Mucosa of rectum (tissue), 2 donors: ENCODE measurements around the gene SLCO4A1.

Experiments used
- H3K27ac ChIP-seq, 2 donors: one replicate each; pipeline ENCODE4 v1.7.0; 2013; ENCODE audit warnings: inconsistent platforms in 2 of 2, low read depth in 2 of 2, low read length in 2 of 2
- H3K27me3 ChIP-seq, 2 donors: one replicate each; pipeline ENCODE4 v1.7.0; 2013; ENCODE audit warnings: low read length in 2 of 2; ENCODE audit not compliant: control insufficient read depth in 2 of 2, insufficient read depth in 2 of 2
- H3K36me3 ChIP-seq, 2 donors: one replicate each; pipeline ENCODE4 v1.7.0; 2013; ENCODE audit warnings: low read length in 2 of 2; ENCODE audit not compliant: control insufficient read depth in 2 of 2, insufficient read depth in 2 of 2
- H3K4me1 ChIP-seq, 2 donors: one replicate each; pipeline ENCODE4 v1.7.0; 2013; ENCODE audit warnings: low read length in 2 of 2, mild to moderate bottlenecking in 1 of 2; ENCODE audit not compliant: control insufficient read depth in 2 of 2, insufficient read depth in 2 of 2
- H3K4me3 ChIP-seq, 2 donors: one replicate each; pipeline ENCODE4 v1.7.0; 2013; ENCODE audit warnings: low read length in 2 of 2
- H3K9ac ChIP-seq, 2 donors: one replicate each; pipeline ENCODE4 v1.7.0; 2013; ENCODE audit warnings: low read length in 2 of 2, low read depth in 1 of 2, mild to moderate bottlenecking in 1 of 2
- H3K9me3 ChIP-seq, 2 donors: one replicate each; pipeline ENCODE4 v1.7.0; 2013; ENCODE audit warnings: low read length in 2 of 2; ENCODE audit not compliant: control insufficient read depth in 2 of 2
- donor health status: healthy.
- donor health status: Normal muscosa, but diverticular disease.

SLCO4A1 gene

DNA sequence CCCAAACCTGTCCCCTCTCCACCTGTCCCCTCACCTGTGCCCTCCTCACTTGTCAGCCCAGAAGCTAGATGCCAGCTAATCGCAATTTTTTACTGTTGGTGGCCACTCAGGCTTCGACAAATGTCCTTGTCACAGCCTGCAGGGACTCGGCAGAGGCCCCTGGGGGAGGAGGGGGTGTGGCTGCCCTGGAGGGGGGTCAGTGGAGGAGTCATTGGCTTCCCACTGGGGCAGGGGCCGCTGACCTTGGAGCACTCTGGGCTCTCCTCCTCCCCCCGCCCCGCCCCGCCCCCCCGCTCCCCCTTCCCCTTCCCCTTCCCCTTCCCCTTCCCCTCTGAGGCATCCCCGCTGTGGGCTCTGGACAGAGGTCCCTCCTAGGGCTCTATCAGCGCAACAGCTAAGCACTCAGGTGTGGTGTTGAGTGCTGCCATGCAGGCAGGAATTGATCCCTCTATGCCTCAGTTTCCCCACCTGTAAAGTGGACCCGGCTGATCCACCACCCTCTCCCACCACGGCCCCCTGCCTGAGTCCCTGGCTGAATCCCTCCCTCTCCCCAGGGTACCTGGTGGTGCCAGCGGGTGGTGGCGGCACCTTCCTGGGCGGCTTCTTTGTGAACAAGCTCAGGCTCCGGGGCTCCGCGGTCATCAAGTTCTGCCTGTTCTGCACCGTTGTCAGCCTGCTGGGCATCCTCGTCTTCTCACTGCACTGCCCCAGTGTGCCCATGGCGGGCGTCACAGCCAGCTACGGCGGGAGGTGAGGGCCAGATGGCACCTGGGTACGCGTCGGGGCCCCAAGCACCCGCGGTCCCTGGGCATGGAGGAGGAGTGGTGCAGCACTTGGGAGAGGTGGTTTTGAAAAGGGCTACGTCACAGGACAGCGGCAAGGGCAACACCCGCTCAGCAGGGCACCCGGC is 23.8 kb downstream of the SLCO4A1 start:
- peak overlapping the region; percentile 5 to 56 for H3K9ac ChIP-seq
- no peaks in the 10 kb centered on the region for H3K36me3 ChIP-seq
- no peaks in the 10 kb centered on the region for H3K9me3 ChIP-seq
- H3K4me3 ChIP-seq = no peak overlapping the region
- H3K4me1 ChIP-seq = peaks cover 19 to 23% of the 10 kb centered on the region in 2 donors
- H3K27ac ChIP-seq = peak overlapping the region; percentile 67 to 73
- no peaks in the 10 kb centered on the region for H3K27me3 ChIP-seq

DNA sequence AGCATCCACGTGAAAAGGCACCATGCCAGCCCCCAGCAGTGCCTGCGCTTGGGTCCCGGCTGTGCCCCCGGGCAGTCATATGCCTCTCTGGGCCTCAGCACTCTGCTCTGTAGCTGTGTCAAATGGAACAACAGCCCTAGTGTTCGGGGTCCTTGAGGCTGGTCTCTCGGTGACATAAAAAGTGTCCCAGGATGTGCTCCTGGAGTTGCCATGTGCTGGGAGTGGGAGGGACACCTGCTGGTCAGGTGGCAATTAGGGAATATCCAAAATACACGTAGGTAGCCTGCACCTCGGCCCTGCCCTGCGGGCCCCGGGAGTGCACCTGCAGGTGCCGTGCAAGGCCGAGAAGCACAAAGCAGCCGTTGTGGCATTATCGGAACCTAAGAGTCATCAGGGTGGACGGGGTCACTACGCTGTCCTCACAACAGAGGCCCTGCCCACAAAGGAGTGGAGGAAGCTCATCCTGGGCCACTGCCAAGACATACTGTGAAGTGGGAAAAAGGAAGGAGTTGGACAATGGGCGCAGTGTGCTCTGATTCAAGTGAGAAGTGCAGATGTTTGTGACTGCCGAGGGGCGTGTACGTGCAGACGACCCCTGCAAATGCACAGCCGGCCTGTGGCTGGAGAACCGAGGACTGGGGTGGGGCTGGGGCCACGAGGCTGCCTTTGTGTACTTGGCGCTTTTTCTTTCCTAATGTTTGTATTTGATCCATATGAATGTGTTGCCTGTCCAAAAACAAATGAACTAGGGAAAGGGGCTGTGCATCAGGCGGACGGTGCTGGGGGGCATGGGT is 24.6 kb downstream of the SLCO4A1 start:
- Histone ChIP-seq H3K9me3 (no peaks in the 10 kb centered on the region), H3K4me1 (peaks cover 19 to 23% of the 10 kb centered on the region in 2 donors), H3K36me3 (no peaks in the 10 kb centered on the region), H3K27me3 (no peaks in the 10 kb centered on the region), H3K9ac (peak overlapping the region; percentile 52 to 57), H3K27ac (peak overlapping the region; percentile 67 to 73), H3K4me3 (no peak overlapping the region)

DNA sequence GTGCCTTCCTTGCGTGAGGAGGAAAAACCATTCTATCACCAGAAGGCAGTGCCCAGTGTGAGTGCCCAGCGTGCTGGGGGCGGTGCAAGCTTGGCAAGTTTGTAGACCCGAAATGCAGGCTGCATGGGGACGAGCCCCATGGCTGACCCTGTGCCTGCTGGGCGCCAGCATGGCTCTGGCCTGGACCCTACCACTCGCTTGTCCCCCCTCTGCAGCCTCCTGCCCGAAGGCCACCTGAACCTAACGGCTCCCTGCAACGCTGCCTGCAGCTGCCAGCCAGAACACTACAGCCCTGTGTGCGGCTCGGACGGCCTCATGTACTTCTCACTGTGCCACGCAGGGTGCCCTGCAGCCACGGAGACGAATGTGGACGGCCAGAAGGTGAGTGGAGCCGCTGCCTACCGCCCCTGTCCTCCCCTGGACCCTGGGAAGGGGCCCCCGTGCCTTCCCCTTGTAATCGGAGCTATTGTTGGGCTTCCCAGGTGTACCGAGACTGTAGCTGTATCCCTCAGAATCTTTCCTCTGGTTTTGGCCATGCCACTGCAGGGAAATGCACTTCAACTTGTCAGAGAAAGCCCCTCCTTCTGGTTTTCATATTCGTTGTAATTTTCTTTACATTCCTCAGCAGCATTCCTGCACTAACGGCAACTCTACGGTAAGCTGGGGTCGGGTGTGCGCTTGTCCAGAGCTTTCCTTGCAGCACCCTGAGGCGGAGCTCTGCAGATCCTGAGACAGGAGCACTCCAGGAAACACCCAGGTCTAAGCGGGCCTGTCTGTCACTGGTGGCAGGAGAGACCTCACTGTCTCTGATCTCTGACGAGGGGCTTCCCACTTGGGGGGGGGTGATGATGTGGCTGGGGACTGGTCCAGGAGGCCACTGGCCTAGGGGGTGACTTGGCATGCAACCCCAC is 25.5 kb downstream of the SLCO4A1 start:
- Histone ChIP-seq H3K4me1 (peaks cover 19 to 23% of the 10 kb centered on the region in 2 donors), H3K4me3 (no peak overlapping the region), H3K9ac (peak overlapping the region; percentile 52 to 57), H3K27me3 (no peaks in the 10 kb centered on the region), H3K27ac (peak overlapping the region; percentile 36 to 67), H3K9me3 (no peaks in the 10 kb centered on the region), H3K36me3 (peaks cover 0 to 2% of the 10 kb centered on the region in 2 donors)

DNA sequence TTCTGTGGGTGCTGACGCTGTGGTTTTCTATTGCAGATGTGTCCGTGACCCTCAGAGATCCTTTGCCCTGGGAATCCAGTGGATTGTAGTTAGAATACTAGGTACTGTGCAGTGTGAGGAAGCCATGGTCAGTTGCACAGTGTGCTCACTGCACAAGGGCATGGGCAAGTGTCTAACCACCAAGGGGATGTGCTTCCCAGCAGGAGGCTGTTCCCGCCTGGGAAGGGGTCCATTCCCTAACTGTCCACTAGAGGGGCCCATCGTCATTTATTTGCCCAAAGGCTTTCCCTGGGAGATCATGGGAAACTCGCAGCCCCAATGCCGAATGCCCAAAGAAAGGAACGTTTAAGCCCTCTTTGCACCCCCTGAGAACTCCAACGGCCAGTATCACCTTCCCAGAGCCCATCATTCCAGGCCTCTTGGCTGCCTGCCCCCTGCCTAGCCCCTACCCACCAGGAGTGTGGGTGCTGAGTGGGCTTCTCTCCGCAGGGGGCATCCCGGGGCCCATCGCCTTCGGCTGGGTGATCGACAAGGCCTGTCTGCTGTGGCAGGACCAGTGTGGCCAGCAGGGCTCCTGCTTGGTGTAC is 26.2 kb downstream of the SLCO4A1 start:
- no peak overlapping the region for H3K27ac ChIP-seq
- H3K4me3 ChIP-seq = no peak overlapping the region
- no peak overlapping the region for H3K9ac ChIP-seq
- peaks cover 19 to 23% of the 10 kb centered on the region in 2 donors for H3K4me1 ChIP-seq
- H3K27me3 ChIP-seq = no peaks in the 10 kb centered on the region
- H3K9me3 ChIP-seq = no peaks in the 10 kb centered on the region
- peaks cover 0 to 2% of the 10 kb centered on the region in 2 donors for H3K36me3 ChIP-seq

DNA sequence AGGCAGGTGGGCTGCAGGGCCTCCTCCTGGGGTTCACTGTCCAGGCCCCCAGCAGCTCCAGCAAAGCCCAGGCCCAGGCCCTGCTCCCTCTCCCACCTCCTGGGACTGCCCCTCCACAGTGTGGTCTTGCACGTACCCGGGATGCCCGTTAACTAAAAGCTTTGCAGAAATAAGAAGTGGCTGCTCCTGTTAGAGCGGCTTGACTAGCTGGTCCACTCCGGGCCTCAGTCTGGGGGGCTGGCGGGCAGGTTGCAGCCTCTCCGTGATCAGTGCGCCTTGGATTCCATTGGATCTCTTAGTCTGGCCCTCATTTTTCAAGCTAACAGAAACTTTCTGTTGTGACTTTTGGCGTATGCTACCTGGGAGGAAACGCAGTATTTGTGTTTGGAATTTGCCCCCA is 26.9 kb downstream of the SLCO4A1 start:
- Histone ChIP-seq H3K4me1 (peaks cover 19 to 23% of the 10 kb centered on the region in 2 donors), H3K9me3 (no peaks in the 10 kb centered on the region), H3K4me3 (no peak overlapping the region), H3K9ac (no peak overlapping the region), H3K27ac (no peak overlapping the region), H3K27me3 (no peaks in the 10 kb centered on the region), H3K36me3 (peaks cover 0 to 2% of the 10 kb centered on the region in 2 donors)

DNA sequence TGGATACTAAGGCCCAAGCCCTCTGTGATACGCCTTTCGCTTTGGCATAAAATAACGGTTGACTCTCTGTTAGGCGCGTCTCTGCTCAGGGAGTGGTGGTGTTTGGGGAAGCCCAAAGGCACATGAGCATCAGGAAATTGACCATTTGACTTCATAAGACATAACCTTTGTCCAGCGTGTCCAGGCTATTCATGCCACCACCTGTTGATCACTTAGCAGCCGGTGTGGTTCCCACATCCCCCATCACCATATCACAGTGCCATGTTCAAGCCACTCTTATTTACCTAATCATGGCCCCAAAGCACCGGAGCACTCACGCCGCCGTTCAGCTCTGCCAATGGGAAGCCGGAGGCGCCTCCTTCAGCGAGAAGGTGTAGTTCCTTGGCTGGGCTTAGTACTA is 27.9 kb downstream of the SLCO4A1 start:
- peaks cover 0 to 2% of the 10 kb centered on the region in 2 donors for H3K36me3 ChIP-seq
- H3K27ac ChIP-seq = no peak overlapping the region
- peaks cover 19 to 23% of the 10 kb centered on the region in 2 donors for H3K4me1 ChIP-seq
- H3K4me3 ChIP-seq = no peak overlapping the region
- no peak overlapping the region for H3K9ac ChIP-seq
- no peaks in the 10 kb centered on the region for H3K9me3 ChIP-seq
- no peaks in the 10 kb centered on the region for H3K27me3 ChIP-seq

DNA sequence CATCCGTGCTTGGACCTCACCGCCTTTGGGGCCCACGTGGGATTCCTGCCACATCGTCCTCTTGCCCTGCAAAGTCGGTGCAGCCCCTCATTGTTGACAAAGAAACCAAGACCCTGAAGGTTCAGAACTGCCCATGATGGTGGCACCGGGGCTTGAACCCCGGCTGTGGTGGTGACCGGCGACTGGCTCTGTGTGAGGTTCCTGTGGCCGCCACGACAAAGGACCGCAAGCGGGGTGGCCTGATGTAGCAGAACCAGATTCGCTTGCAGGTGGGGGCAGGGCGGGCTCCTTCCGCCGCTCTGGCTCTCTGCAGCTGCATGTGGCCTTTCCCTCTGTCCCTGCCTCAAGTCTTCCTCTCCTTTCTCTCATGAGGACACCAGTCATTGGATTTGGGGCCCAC is 28.7 kb downstream of the SLCO4A1 start:
- no peaks in the 10 kb centered on the region for H3K9me3 ChIP-seq
- no peak overlapping the region for H3K27ac ChIP-seq
- H3K4me3 ChIP-seq = no peak overlapping the region
- H3K4me1 ChIP-seq = peaks cover 19 to 23% of the 10 kb centered on the region in 2 donors
- H3K9ac ChIP-seq = no peak overlapping the region
- H3K27me3 ChIP-seq = no peaks in the 10 kb centered on the region
- H3K36me3 ChIP-seq = peaks cover 0 to 2% of the 10 kb centered on the region in 2 donors

DNA sequence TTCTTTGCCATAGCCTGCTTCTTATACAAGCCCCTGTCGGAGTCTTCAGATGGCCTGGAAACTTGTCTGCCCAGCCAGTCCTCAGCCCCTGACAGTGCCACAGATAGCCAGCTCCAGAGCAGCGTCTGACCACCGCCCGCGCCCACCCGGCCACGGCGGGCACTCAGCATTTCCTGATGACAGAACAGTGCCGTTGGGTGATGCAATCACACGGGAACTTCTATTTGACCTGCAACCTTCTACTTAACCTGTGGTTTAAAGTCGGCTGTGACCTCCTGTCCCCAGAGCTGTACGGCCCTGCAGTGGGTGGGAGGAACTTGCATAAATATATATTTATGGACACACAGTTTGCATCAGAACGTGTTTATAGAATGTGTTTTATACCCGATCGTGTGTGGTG is 29.5 kb downstream of the SLCO4A1 start:
- peaks cover 0 to 2% of the 10 kb centered on the region in 2 donors for H3K36me3 ChIP-seq
- H3K27me3 ChIP-seq = no peaks in the 10 kb centered on the region
- H3K4me3 ChIP-seq = no peak overlapping the region
- no peaks in the 10 kb centered on the region for H3K9me3 ChIP-seq
- H3K9ac ChIP-seq = no peak overlapping the region
- H3K27ac ChIP-seq = no peak overlapping the region
- H3K4me1 ChIP-seq = peaks cover 15 to 16% of the 10 kb centered on the region in 2 donors

DNA sequence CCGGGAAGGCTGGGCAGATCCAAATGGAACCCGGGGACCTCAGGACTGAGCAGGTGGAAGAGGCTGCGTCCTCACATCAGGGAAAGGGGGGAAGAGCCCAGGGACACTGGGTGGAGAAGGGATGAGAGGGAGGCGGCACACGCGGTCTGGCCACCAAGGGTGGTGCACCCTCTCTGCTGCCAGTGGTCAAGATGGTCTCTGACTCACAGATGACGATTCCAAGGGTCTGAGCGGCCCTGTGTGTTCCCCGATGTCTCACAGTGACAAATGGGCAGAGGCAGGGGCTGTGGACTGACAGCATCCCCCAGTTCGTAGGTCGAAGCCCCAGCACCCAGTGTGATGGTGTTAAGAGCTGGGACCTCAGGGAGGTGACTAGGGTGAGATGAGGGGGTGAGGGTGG is 32.1 kb downstream of the SLCO4A1 start:
- Histone ChIP-seq H3K27ac (no peak overlapping the region), H3K4me3 (no peak overlapping the region), H3K27me3 (no peaks in the 10 kb centered on the region), H3K9me3 (no peaks in the 10 kb centered on the region), H3K4me1 (no peaks in the 10 kb centered on the region), H3K9ac (no peak overlapping the region), H3K36me3 (peaks cover 0 to 2% of the 10 kb centered on the region in 2 donors)
